Panc1 (cell line): ENCODE measurements around the gene RASGEF1C. TPM values are rescaled to one million over a fixed set of nuclear protein-coding genes. Genes with fewer than 3 reads are reported as not detected.
A peak's percentile ranks its signal among the peaks of the same experiment; 100 is the strongest.

ENCODE experiments used
- ATAC-seq: fragments of 200-7000 bp; cut with Tn5 transposase; 2 replicates; pipeline ENCODE4 v1.9.1; 2020; ENCODE audit warnings: mild to moderate bottlenecking, moderate library complexity
- BruUV-seq: library from RNA; stranded (reverse); fragments of 400-500 nt; replicated peaks from 2 replicates; lab custom pipeline; 2021; lab: Mats Ljungman, UMichigan
- CTCF ChIA-PET: fragments of 300-600 bp; sonication (Branson Sonifier 250); formaldehyde crosslinking; loops from one replicate; lab custom pipeline; 2022; ENCODE audit warnings: antibody characterized with exemption; lab: Charles Lee
- POLR2A ChIA-PET: fragments of 300-600 bp; sonication (Branson Sonifier 250); formaldehyde crosslinking; loops from one replicate; lab custom pipeline; 2022; ENCODE audit warnings: antibody characterized with exemption; lab: Charles Lee
- DNase-seq: peaks from one replicate; pipeline ENCODE4 v3.0.0-alpha.2; 2010; ENCODE audit warnings: low read depth, low spot score
- H3K27ac ChIP-seq: 2 replicates; pipeline ENCODE4 v1.5.1; 2011; ENCODE audit warnings: mild to moderate bottlenecking, low read length, inconsistent platforms
- H3K27me3 ChIP-seq: fragments of 200-500 bp; sonication (Bioruptor generic); 2 replicates; pipeline ENCODE4 v1.6.0; 2014; ENCODE audit warnings: low read length, inconsistent platforms; ENCODE audit not compliant: control insufficient read depth, insufficient read depth
- H3K36me3 ChIP-seq: fragments of 200-500 bp; sonication (Bioruptor generic); 2 replicates; pipeline ENCODE4 v1.5.1; 2014; ENCODE audit warnings: inconsistent platforms, mild to moderate bottlenecking, low read length, moderate library complexity; ENCODE audit not compliant: control insufficient read depth, insufficient read depth
- H3K4me1 ChIP-seq: 2 replicates; pipeline ENCODE4 v1.5.1; 2011; ENCODE audit warnings: inconsistent platforms, mild to moderate bottlenecking, low read length, moderate library complexity; ENCODE audit not compliant: control insufficient read depth, insufficient read depth
- H3K4me3 ChIP-seq, 2 experiments: 2 replicates each; pipeline ENCODE4 v1.5.1; 2011 to 2012; ENCODE audit warnings: low read depth in 2 of 2, low read length in 2 of 2, mild to moderate bottlenecking in 2 of 2, inconsistent platforms in 1 of 2, moderate library complexity in 1 of 2
- H3K9me3 ChIP-seq: fragments of 200-500 bp; sonication (Bioruptor generic); 2 replicates; pipeline ENCODE4 v1.5.1; 2014; ENCODE audit warnings: low read depth, mild to moderate bottlenecking, inconsistent platforms, low read length, moderate library complexity; ENCODE audit not compliant: control insufficient read depth, insufficient read depth
- POLR2AphosphoS5 ChIP-seq: IDR thresholded peaks from 2 replicates; pipeline ENCODE4 v1.6.1; 2012; ENCODE audit warnings: mild to moderate bottlenecking, low read depth, low read length, moderate library complexity
- REST ChIP-seq, 2 experiments: IDR thresholded peaks; 2 replicates each; pipeline ENCODE4 v1.6.1; 2011 to 2012; ENCODE audit warnings: low read depth in 2 of 2, control low read depth in 1 of 2, low read length in 1 of 2, mild to moderate bottlenecking in 1 of 2, moderate library complexity in 1 of 2; ENCODE audit not compliant: insufficient read depth in 1 of 2
- SIN3A ChIP-seq: IDR thresholded peaks from 2 replicates; pipeline ENCODE4 v1.6.1; 2012; ENCODE audit warnings: low read depth, mild to moderate bottlenecking, low read length, moderate library complexity, borderline replicate concordance; ENCODE audit not compliant: insufficient read depth
- TCF7L2 ChIP-seq: IDR thresholded peaks from 2 replicates; pipeline ENCODE4 v1.6.1; 2011; ENCODE audit warnings: mild to moderate bottlenecking, low read depth, low read length, inconsistent platforms
- in situ Hi-C: cut with HindIII; loops from 2 replicates; pipeline ENCODE4 v1.10.0; 2016; ENCODE audit warnings: low sequenced_read_pairs, low pct_unique_long_range_greater_than_20kb
- intact Hi-C: fragments of 100-400 bp; cut with micrococcal nuclease; formaldehyde crosslinking; loops from one replicate; pipeline ENCODE4 v1.10.0; 2022; ENCODE audit not compliant: unreplicated experiment
- total RNA-seq: library from RNA; stranded (reverse); gene quantifications from one replicate; pipeline ENCODE4 v1.2.1, GENCODE V29; 2021; ENCODE audit not compliant: unreplicated experiment
- TF ChIP-seq, protein P1 (sequence below): fragments of 450-650 bp; IDR thresholded peaks from 2 replicates; pipeline ENCODE4 v1.5.1; 2017; ENCODE audit warnings: mild to moderate bottlenecking

The RASGEF1C gene
- total RNA-seq, 1 experiment from 2014 or later, result 0.49 TPM

DNA sequence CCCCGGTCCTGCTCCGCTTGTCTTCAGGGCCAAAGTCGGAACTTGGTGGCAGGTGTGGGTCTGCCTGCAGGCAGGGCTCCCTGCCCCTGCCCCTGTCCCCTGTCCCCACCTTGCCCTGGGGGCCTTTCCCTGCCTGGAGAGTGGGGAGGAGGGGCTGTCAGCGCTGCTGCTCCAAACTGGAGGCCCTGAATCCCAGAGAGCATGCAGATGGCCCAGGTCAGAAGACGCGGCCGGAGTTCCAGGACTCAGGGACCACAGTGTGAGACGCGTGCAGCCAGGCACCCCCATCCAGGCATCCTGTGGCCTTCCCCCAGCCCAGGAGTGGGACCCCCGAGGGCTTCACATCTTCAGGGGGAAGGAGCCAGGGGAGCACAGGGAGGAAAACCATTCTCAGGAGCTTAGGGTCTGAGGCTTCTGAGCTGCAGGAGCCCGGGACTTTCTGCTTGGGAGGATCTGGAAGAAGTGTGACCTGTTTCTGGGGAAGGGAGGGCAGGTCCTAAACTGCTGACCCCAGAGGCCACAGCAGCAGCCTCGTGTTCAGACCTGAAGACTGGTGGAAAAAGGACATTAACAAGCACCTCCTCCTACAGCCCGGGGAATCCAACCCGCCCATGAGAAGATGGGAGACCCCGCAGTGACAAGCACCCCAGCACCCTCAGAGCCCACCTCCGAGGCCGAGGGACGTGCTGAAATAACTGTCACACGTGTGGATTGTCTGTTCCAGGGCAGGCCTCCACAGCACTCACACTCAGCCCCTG is 38.0 kb downstream of the RASGEF1C start:
- ATAC-seq (no peak), DNase-seq (no peak)
- no peaks in the 10 kb centered on the region for H3K27me3 ChIP-seq
- no peak overlapping the region for H3K27ac ChIP-seq
- TF ChIP-seq REST (IDR thresholded peaks at IDR 0.05; ENCODE audit: insufficient read depth in 1 of 2, low read depth in 2 of 2, low read length in 1 of 2) (no peak), SIN3A (no peak)
- TF ChIP-seq, protein P1, sequence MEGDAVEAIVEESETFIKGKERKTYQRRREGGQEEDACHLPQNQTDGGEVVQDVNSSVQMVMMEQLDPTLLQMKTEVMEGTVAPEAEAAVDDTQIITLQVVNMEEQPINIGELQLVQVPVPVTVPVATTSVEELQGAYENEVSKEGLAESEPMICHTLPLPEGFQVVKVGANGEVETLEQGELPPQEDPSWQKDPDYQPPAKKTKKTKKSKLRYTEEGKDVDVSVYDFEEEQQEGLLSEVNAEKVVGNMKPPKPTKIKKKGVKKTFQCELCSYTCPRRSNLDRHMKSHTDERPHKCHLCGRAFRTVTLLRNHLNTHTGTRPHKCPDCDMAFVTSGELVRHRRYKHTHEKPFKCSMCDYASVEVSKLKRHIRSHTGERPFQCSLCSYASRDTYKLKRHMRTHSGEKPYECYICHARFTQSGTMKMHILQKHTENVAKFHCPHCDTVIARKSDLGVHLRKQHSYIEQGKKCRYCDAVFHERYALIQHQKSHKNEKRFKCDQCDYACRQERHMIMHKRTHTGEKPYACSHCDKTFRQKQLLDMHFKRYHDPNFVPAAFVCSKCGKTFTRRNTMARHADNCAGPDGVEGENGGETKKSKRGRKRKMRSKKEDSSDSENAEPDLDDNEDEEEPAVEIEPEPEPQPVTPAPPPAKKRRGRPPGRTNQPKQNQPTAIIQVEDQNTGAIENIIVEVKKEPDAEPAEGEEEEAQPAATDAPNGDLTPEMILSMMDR, result no peak
- H3K36me3 ChIP-seq, result no peaks in the 10 kb centered on the region
- H3K4me3 ChIP-seq, result no peak overlapping the region
- no peaks in the 10 kb centered on the region; the same call in 1 of the 2 replicates for H3K4me1 ChIP-seq
- in situ Hi-C loops (no loop called here), intact Hi-C loops (no loop called here)
- ChIA-PET CTCF (no interaction called here), POLR2A (no interaction called here)
- no peaks in the 10 kb centered on the region for H3K9me3 ChIP-seq
- BruUV-seq, result no TSS peak

- intact Hi-C loops (no loop called here), in situ Hi-C loops (no loop called here)
- H3K4me3 ChIP-seq, result no peak overlapping the region
- TF ChIP-seq TCF7L2, result no peak
- TF ChIP-seq REST (IDR thresholded peaks at IDR 0.05; ENCODE audit: insufficient read depth in 1 of 2, low read depth in 2 of 2, low read length in 1 of 2), result no peak
- TF ChIP-seq, protein P1, result no peak
- no peak for TF ChIP-seq SIN3A
- TF ChIP-seq POLR2AphosphoS5, result no peak
- no peak for DNase-seq
- H3K4me1 ChIP-seq, result no peaks in the 10 kb centered on the region; the same call in 1 of the 2 replicates
- H3K36me3 ChIP-seq, result no peaks in the 10 kb centered on the region
- POLR2A ChIA-PET, result no interaction called here
- H3K27ac ChIP-seq, result no peak overlapping the region
- no peaks in the 10 kb centered on the region for H3K27me3 ChIP-seq
- CTCF ChIA-PET, result no interaction called here
- ATAC-seq, result peak; percentile 17; the same call in 1 of the 2 replicates
- no TSS peak for BruUV-seq
- H3K9me3 ChIP-seq, result no peaks in the 10 kb centered on the region
Measured at GRCh38 chr5:180170106-180170809, 38.8 kb downstream of the RASGEF1C start.
